Renal pelvis (tissue), 4 donors: ENCODE data around the gene PPEF2. TPM values are rescaled to one million over a fixed set of nuclear protein-coding genes. Genes with fewer than 3 reads are reported as not detected.

Experiments used
- DNase-seq: peaks from one replicate; pipeline ENCODE4 v3.0.0-alpha.2; 2013
- polyA plus RNA-seq, 3 donors: library from polyadenylated mRNA; unstranded; fragments of 120-200 nt; gene quantifications; one replicate each; pipeline ENCODE4 v1.2.1, GENCODE V29; 2013; ENCODE audit not compliant: insufficient read length in 3 of 3

PPEF2 gene
- polyA plus RNA-seq, 3 donors: 0.04 to 0.15 TPM; not detected in 1

DNA sequence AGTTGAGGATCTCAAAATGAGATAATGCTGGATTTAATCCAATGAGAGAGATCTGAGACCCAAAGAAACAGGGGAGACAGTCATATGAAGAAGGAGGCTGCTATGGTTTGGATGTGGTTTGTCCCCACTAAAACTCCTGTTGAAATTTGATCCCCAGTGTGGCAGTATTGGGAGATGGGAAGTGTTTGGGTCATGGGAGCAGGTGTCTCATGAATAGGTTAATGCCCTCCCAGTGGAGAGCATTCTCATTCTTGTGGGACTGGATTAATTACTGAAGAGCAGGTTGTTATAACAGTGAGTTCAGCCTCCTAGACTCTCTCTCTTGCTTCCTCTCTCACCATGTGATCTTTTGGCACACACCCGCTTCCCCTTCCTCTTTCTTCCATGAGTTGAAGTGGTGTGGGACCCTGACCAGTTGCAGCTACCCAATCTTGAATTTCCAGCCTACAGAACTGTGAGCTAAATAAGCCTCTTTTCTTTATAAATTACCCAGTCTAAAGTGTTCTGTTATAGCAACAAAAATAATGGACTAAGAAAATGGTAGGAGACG is 70.3 kb downstream of the PPEF2 start:
- DNase-seq: no peak

DNA sequence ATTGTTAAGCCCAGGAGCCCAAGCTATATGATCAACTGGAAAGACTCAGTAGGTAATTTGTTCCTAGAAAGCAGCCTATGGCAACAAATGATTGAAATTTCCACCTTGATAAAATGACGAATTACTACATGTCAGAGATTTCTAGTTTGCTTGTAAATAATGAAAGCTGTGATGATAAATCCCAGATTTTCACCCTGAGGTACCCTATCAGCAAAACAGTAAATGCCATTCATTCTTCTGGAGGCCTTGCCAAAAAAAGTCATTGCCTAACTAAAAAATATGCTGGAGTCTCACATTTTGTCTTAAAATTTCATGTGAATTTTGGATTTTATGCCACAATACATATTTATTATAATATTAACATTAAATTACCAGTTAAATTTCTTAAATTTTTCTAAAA is 71.3 kb downstream of the PPEF2 start:
- DNase-seq: no peak

DNA sequence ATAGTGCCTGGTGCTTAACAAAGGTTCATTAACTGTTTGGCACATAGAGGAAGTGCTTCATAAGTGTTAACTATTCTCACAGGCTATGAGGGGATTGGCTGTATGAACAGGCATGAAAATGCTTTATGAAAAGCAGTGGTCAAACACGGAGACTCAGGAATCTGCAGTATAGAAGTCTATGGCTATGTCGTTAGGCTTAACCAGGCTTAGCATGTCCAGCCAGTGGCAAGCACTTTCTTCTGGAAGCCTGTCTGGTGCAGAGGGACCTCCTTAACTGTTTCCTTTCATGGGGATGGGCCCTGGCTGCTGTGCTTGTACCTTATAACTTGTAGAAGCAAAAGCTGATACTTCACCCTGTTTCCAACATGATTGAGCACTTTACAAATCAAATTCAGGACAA is 78.4 kb downstream of the PPEF2 start:
- no peak for DNase-seq

- DNase-seq: no peak
Observed at GRCh38 chr4:75822416-75822815, 79.8 kb downstream of the PPEF2 start.

- DNase-seq: no peak
Observed at GRCh38 chr4:75821966-75822365, 80.3 kb downstream of the PPEF2 start.

- no peak for DNase-seq
Observed at GRCh38 chr4:75821216-75821615, 81.0 kb downstream of the PPEF2 start.

- DNase-seq: no peak
Observed at GRCh38 chr4:75820676-75821075, 81.6 kb downstream of the PPEF2 start.

GRCh38 chr4:75820197-75820596 is 82.1 kb downstream of the PPEF2 start:
- no peak for DNase-seq

- DNase-seq: no peak
Observed at GRCh38 chr4:75819121-75819520, 83.1 kb downstream of the PPEF2 start.

DNA sequence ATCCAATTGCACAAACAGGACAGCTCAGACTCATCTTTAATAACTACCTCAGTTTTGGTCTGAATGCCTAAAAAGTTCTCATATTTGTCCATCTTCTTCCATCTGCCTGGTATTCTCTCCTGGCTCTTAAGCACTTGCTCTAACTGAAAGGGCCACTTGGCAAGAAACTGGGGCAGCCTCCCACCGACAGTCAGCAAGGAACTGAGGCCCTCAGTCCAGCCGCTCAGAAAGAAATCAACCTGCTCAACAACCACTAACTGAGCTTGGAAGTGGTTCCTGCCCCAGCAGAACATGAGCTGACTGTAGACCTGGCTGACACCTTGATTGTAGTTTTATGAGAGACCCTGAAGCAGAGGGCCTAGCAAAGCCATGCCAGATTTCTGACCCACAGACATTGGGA is 84.4 kb downstream of the PPEF2 start:
- DNase-seq: no peak

Other genes with a start within 250 kb of the PPEF2 start
- 100 to 1,000 TPM; 146 to 172 (median 149) TPM for gene G3BP2, start 229.0 kb downstream of the PPEF2 start, polyA plus RNA-seq
- gene USO1, start 177.9 kb downstream of the PPEF2 start, polyA plus RNA-seq: 10 to 100 TPM; 74.2 to 86.3 (median 74.9) TPM
- 10 to 100 TPM; 12.0 to 15.7 (median 14.3) TPM for gene NAAA, start 38.6 kb upstream of the PPEF2 start, polyA plus RNA-seq
- 10 to 100 TPM; 42.0 to 45.2 (median 45.0) TPM for gene SDAD1, start 88.5 kb upstream of the PPEF2 start, polyA plus RNA-seq
- gene CXCL9, start 105.1 kb upstream of the PPEF2 start, polyA plus RNA-seq: not detected
- 1 to 10 TPM; 3.6 to 4.7 (median 4.1) TPM for gene CXCL10, start 121.0 kb upstream of the PPEF2 start, polyA plus RNA-seq
- gene CXCL11, start 133.6 kb upstream of the PPEF2 start, polyA plus RNA-seq: under 1 TPM; 0.33 to 0.38 (median 0.33) TPM
- gene ART3, start 172.3 kb upstream of the PPEF2 start, polyA plus RNA-seq: under 1 TPM; 0.27 to 0.86 (median 0.68) TPM
- 10 to 100 TPM; 67.3 to 93.6 (median 79.2) TPM for gene NUP54, start 245.9 kb upstream of the PPEF2 start, polyA plus RNA-seq